ENCODE measurements around the gene ITM2B.

DNA sequence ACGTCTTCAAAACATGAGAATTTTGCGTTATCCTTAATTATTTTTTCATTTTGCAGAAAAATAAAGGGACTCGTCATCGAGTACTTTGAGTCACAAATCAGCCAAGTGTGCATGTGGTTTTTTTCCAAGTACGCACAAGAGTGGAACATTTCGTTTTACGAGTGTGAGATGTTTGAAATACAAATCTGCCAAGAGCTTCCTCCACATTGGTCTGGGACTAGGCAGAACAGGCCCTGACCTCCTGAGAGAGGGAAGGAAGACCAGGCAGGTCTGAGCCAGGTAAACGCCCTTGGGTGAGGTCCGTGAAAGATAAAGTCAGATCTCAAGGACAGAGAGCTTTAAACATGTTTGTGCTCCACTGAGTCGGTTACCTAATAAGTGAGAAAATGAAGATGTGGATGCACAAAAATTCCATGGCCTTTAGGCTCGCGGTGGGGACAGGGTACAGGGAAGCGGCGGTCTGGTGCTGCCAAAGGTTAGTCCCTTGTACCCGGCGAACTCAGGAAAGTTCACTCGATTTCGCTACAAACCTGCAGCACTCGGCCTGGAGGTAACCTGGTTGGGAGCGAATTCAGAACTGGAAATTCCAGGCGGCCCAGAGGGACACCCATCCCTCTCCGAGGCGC is 473 bp upstream of the ITM2B start:
- TF ChIP-seq CTCF (IDR thresholded peaks at IDR 0.05), result no peak
- no peak for TF ChIP-seq EZH2 (IDR thresholded peaks at IDR 0.05; ENCODE audit: borderline replicate concordance, insufficient read depth, low read depth, low read length, poor library complexity, severe bottlenecking)
